Endothelial cell of umbilical vein (primary cell): ENCODE measurements around the gene OCRL. TPM values are rescaled to one million over a fixed set of nuclear protein-coding genes. Genes with fewer than 3 reads are reported as not detected.

Experiments
- BruUV-seq: library from RNA; stranded (reverse); fragments of 400-500 nt; replicated peaks from 2 replicates; lab custom pipeline; 2021; lab: Mats Ljungman, UMichigan
- CTCF ChIA-PET: fragments of 300-600, 350-600 bp; sonication (Branson Sonifier 250); formaldehyde crosslinking; loops from one replicate; lab custom pipeline; 2021; ENCODE audit warnings: antibody characterized with exemption, inconsistent platforms; lab: Charles Lee
- POLR2A ChIA-PET: fragments of 300-600, 350-600 bp; sonication (Branson Sonifier 250); formaldehyde crosslinking; loops from one replicate; lab custom pipeline; 2021; ENCODE audit warnings: antibody characterized with exemption, inconsistent platforms; lab: Charles Lee
- DNase-seq: peaks from one replicate; pipeline ENCODE4 v3.0.0-alpha.2; 2011; ENCODE audit warnings: low read depth, low spot score
- FAIRE-seq: peaks from 2 replicates; lab custom pipeline; 2011; peaks lifted over from hg19 to GRCh38; lab: Jason Lieb, UNC
- H2AFZ ChIP-seq: 2 replicates; pipeline ENCODE4 v1.6.0; 2012; ENCODE audit warnings: low read depth, low read length, control low read depth, inconsistent platforms
- H3K27ac ChIP-seq: 2 replicates; pipeline ENCODE4 v1.5.1; 2011; ENCODE audit warnings: low read depth, mild to moderate bottlenecking, control low read depth, low read length, moderate library complexity; ENCODE audit not compliant: insufficient read depth
- H3K27me3 ChIP-seq, 2 experiments: 2 replicates each; pipeline versions ENCODE4 v1.6.0 to v1.6.1; 2011; ENCODE audit warnings: low read length in 2 of 2, mixed read lengths in 1 of 2; ENCODE audit not compliant: control insufficient read depth in 2 of 2, insufficient read depth in 2 of 2
- H3K36me3 ChIP-seq, 2 experiments: 2 replicates in 1 of 2; 3 replicates in 1 of 2; pipeline ENCODE4 v1.5.1; 2011; ENCODE audit warnings: low read length in 2 of 2, mild to moderate bottlenecking in 1 of 2, moderate library complexity in 1 of 2; ENCODE audit not compliant: control insufficient read depth in 2 of 2, insufficient read depth in 2 of 2; ENCODE audit errors: extremely low read depth in 1 of 2
- H3K4me1 ChIP-seq: 3 replicates; pipeline ENCODE4 v1.5.1; 2011; ENCODE audit warnings: mild to moderate bottlenecking, low read length; ENCODE audit not compliant: control insufficient read depth, insufficient read depth; ENCODE audit errors: extremely low read depth
- H3K4me2 ChIP-seq: 2 replicates; pipeline ENCODE4 v1.6.1; 2011; ENCODE audit warnings: low read length, control low read depth, mixed read lengths; ENCODE audit not compliant: insufficient read depth
- H3K4me3 ChIP-seq, 3 experiments: fragments of 200-600 bp in 1 of 3; sonication (generic), shearing (Covaris generic) in 1 of 3; replicated peaks in 1 of 3; 2 replicates each; pipeline ENCODE4 v1.5.1; 2011 to 2016; ENCODE audit warnings: control low read depth in 3 of 3, low read length in 3 of 3, mild to moderate bottlenecking in 2 of 3, inconsistent platforms in 1 of 3, low read depth in 1 of 3, moderate library complexity in 1 of 3; ENCODE audit not compliant: insufficient read depth in 1 of 3
- H3K79me2 ChIP-seq: 2 replicates; pipeline ENCODE4 v1.6.0; 2012; ENCODE audit warnings: low read length, inconsistent platforms; ENCODE audit not compliant: control insufficient read depth, insufficient read depth
- H3K9ac ChIP-seq: replicated peaks from 2 replicates; pipeline ENCODE3; 2011; ENCODE audit warnings: low read length, control low read depth; ENCODE audit not compliant: insufficient read depth; ENCODE audit errors: extremely low read depth
- H3K9me1 ChIP-seq: replicated peaks from 3 replicates; pipeline ENCODE4 v1.6.0; 2011; ENCODE audit warnings: mild to moderate bottlenecking, low read length; ENCODE audit not compliant: control insufficient read depth, insufficient read depth; ENCODE audit errors: extremely low read depth
- H3K9me3 ChIP-seq: replicated peaks from 2 replicates; pipeline ENCODE4 v1.5.1; 2012; ENCODE audit warnings: low read length, inconsistent platforms; ENCODE audit not compliant: control insufficient read depth, insufficient read depth
- H4K20me1 ChIP-seq: replicated peaks from 2 replicates; pipeline ENCODE3; 2011; ENCODE audit warnings: mild to moderate bottlenecking, low read length; ENCODE audit not compliant: control insufficient read depth, insufficient read depth; ENCODE audit errors: extremely low read depth
- EZH2 ChIP-seq: IDR thresholded peaks from 2 replicates; pipeline ENCODE4 v1.6.1; 2012; ENCODE audit warnings: borderline replicate concordance, low read depth, mild to moderate bottlenecking, moderate library complexity, low read length, inconsistent platforms; ENCODE audit not compliant: severe bottlenecking
- FOS ChIP-seq: IDR thresholded peaks from 2 replicates; pipeline ENCODE4 v1.6.1; 2011; ENCODE audit warnings: mild to moderate bottlenecking, low read length, moderate library complexity, borderline replicate concordance; ENCODE audit not compliant: insufficient read depth
- GATA2 ChIP-seq: IDR thresholded peaks from 2 replicates; pipeline ENCODE4 v1.7.0; 2011; ENCODE audit warnings: low read depth, mild to moderate bottlenecking, moderate library complexity, mixed read lengths, low read length; ENCODE audit not compliant: insufficient read length, insufficient read depth
- JUN ChIP-seq: IDR thresholded peaks from 2 replicates; pipeline ENCODE4 v1.6.1; 2011; ENCODE audit warnings: borderline replicate concordance, low read depth; ENCODE audit not compliant: insufficient read length, insufficient read depth
- MYC ChIP-seq: IDR thresholded peaks from one replicate; pipeline ENCODE4 v1.6.1; 2011; ENCODE audit warnings: mild to moderate bottlenecking, low read depth, low read length
- POLR2A ChIP-seq: IDR thresholded peaks from 2 replicates; pipeline ENCODE4 v1.6.1; 2012; ENCODE audit warnings: low read depth, mild to moderate bottlenecking, control low read depth, low read length
- POLR2AphosphoS5 ChIP-seq: IDR thresholded peaks from 2 replicates; pipeline ENCODE4 v1.6.1; 2012; ENCODE audit warnings: low read depth, mild to moderate bottlenecking, control low read depth, low read length, moderate library complexity; ENCODE audit not compliant: insufficient read depth
- dilution Hi-C: fragments of 300-500 bp; cut with MboI; formaldehyde crosslinking; loops from one replicate; pipeline ENCODE4 v1.15.0; 2019; ENCODE audit warnings: low sequenced_read_pairs; ENCODE audit not compliant: extremely low pct_ligation_motif_present
- intact Hi-C: fragments of 100-400 bp; cut with micrococcal nuclease; formaldehyde crosslinking; loops from one replicate; pipeline ENCODE4 v1.10.0; 2022
- polyA plus RNA-seq, 4 experiments: library from polyadenylated mRNA; depleted of rRNA in 3 of 4; stranded (reverse) in 3 of 4; unstranded in 1 of 4; fragments of >200 nt; gene quantifications; 2 replicates each; pipeline versions ENCODE4 v1.2.1 to v1.2.3, GENCODE V29; 2011 to 2012; ENCODE audit warnings: missing spikeins in 1 of 4
- total RNA-seq: library from RNA; stranded (reverse); gene quantifications from 2 replicates; pipeline ENCODE4 v1.2.3, GENCODE V29; 2021
- TF ChIP-seq, protein P1 (sequence below), 2 donors: IDR thresholded peaks; 1 replicate in 1 of 2; 2 replicates in 1 of 2; pipeline ENCODE4 v1.5.1; 2011; ENCODE audit warnings: low read length in 2 of 2, mild to moderate bottlenecking in 2 of 2, moderate library complexity in 2 of 2, control low read depth in 1 of 2, inconsistent platforms in 1 of 2, low read depth in 1 of 2; ENCODE audit not compliant: insufficient read depth in 1 of 2; ENCODE audit errors: extremely low read depth in 1 of 2
- TF ChIP-seq, protein P2 (sequence below): IDR thresholded peaks from 2 replicates; pipeline ENCODE4 v1.6.1; 2011; ENCODE audit not compliant: insufficient read depth, insufficient read length

OCRL gene
- total and polyA plus RNA-seq, 2 donors (not counting 3 experiments of a cell fraction or from before 2014, with no cell fraction given), result 14.6 to 20.9 TPM

- dilution Hi-C loops (no loop called here), intact Hi-C loops (no loop called here)
- H3K27me3 ChIP-seq, result no peaks in the 10 kb centered on the region
- no peaks in the 10 kb centered on the region for H3K9me3 ChIP-seq
- TF ChIP-seq MYC, result no peak
- TF ChIP-seq, protein P1, sequence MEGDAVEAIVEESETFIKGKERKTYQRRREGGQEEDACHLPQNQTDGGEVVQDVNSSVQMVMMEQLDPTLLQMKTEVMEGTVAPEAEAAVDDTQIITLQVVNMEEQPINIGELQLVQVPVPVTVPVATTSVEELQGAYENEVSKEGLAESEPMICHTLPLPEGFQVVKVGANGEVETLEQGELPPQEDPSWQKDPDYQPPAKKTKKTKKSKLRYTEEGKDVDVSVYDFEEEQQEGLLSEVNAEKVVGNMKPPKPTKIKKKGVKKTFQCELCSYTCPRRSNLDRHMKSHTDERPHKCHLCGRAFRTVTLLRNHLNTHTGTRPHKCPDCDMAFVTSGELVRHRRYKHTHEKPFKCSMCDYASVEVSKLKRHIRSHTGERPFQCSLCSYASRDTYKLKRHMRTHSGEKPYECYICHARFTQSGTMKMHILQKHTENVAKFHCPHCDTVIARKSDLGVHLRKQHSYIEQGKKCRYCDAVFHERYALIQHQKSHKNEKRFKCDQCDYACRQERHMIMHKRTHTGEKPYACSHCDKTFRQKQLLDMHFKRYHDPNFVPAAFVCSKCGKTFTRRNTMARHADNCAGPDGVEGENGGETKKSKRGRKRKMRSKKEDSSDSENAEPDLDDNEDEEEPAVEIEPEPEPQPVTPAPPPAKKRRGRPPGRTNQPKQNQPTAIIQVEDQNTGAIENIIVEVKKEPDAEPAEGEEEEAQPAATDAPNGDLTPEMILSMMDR (IDR thresholded peaks at IDR 0.05; ENCODE audit: extremely low read depth in 1 of 2, insufficient read depth in 1 of 2, low read depth in 1 of 2, low read length in 2 of 2), result no peak
- ChIA-PET POLR2A (no interaction called here), CTCF (no interaction called here)
- DNase-seq, result no peak
- H4K20me1 ChIP-seq, result no peaks in the 10 kb centered on the region
- H3K79me2 ChIP-seq, result no peaks in the 10 kb centered on the region
- H3K27ac ChIP-seq, result no peak overlapping the region
- no peak overlapping the region for H2AFZ ChIP-seq
- peaks cover 4% of the 10 kb centered on the region for H3K4me1 ChIP-seq
- H3K9me1 ChIP-seq, result no peaks in the 10 kb centered on the region
- no peak overlapping the region for H3K4me2 ChIP-seq
- H3K36me3 ChIP-seq, result peaks cover under 1 to 2% of the 10 kb centered on the region in 2 experiments
- no peak overlapping the region for H3K9ac ChIP-seq
- H3K4me3 ChIP-seq, result no peak overlapping the region
- BruUV-seq, result no TSS peak
- FAIRE-seq, result no peak
Observed at GRCh38 chrX:129581904-129582303, 41.8 kb downstream of the OCRL start.

DNA sequence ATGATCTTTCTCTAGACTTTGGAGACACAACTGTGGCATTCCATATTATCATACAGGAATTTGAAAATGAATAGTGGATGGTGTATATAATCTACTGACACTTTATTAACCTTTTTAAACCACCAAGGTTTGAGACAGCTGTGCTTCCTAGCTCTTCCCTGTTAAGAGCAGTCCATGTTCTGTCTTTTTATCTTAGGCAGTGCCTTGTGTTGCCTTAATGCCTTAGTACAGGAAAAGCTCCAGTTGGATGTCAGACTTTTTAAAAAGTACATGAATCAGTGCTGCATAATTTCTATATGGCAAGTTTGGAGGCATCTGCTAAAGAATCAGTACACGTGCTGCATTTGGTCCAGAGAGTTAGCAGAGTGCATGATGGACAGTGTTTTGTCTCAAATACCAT lies 45.1 kb downstream of the OCRL start:
- no peak overlapping the region for H3K4me2 ChIP-seq
- no peak for TF ChIP-seq GATA2
- TF ChIP-seq JUN, result no peak
- TF ChIP-seq EZH2, result no peak
- TF ChIP-seq, protein P1 (IDR thresholded peaks at IDR 0.05; ENCODE audit: extremely low read depth in 1 of 2, insufficient read depth in 1 of 2, low read depth in 1 of 2, low read length in 2 of 2), result no peak
- TF ChIP-seq POLR2AphosphoS5, result no peak
- no peak for TF ChIP-seq POLR2A
- no peak for TF ChIP-seq FOS
- TF ChIP-seq, protein P2, sequence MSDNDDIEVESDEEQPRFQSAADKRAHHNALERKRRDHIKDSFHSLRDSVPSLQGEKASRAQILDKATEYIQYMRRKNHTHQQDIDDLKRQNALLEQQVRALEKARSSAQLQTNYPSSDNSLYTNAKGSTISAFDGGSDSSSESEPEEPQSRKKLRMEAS, result no peak
- no peak for TF ChIP-seq MYC
- ChIA-PET POLR2A (no interaction called here), CTCF (no interaction called here)
- dilution Hi-C loops (no loop called here), intact Hi-C loops (no loop called here)
- H3K9me3 ChIP-seq, result no peaks in the 10 kb centered on the region
- no peaks in the 10 kb centered on the region for H3K27me3 ChIP-seq
- no peaks in the 10 kb centered on the region for H3K9me1 ChIP-seq
- H3K9ac ChIP-seq, result no peak overlapping the region
- no peak overlapping the region for H3K4me3 ChIP-seq
- H2AFZ ChIP-seq, result no peak overlapping the region
- no peak for FAIRE-seq
- peaks cover 2 to 8% of the 10 kb centered on the region in 2 experiments for H3K36me3 ChIP-seq
- no peaks in the 10 kb centered on the region for H3K4me1 ChIP-seq
- no TSS peak for BruUV-seq
- no peaks in the 10 kb centered on the region for H3K79me2 ChIP-seq
- H3K27ac ChIP-seq, result no peak overlapping the region
- no peak for DNase-seq
- no peaks in the 10 kb centered on the region for H4K20me1 ChIP-seq
